IMR-90 (cell line): Measurements from ENCODE around the gene SLC66A3. TPM values are rescaled to one million over a fixed set of nuclear protein-coding genes. Genes with fewer than 3 reads are reported as not detected.

ENCODE experiments used
- ATAC-seq: fragments of 200-7000 bp; cut with Tn5 transposase; 2 replicates; pipeline ENCODE4 v1.9.1; 2020; ENCODE audit warnings: low read depth, mild to moderate bottlenecking, moderate library complexity
- BruUV-seq: library from RNA; stranded (reverse); fragments of 400-500 nt; replicated peaks from 2 replicates; lab custom pipeline; 2021; lab: Mats Ljungman, UMichigan
- CTCF ChIA-PET: fragments of 300-600 bp; formaldehyde crosslinking; extraction: SDS; loops from one replicate; lab custom pipeline; 2021; ENCODE audit warnings: antibody characterized with exemption; lab: Yijun Ruan, JAX
- POLR2A ChIA-PET: fragments of 300-600 bp; sonication (Branson Sonifier 250); formaldehyde crosslinking; loops from one replicate; lab custom pipeline; 2022; ENCODE audit warnings: antibody characterized with exemption; ENCODE audit not compliant: unreplicated experiment; lab: Charles Lee
- DNase-seq: peaks from one replicate; pipeline ENCODE4 v3.0.0; 2013
- H2AFZ ChIP-seq: replicated peaks from 2 replicates; pipeline ENCODE3; 2013; ENCODE audit warnings: low read length, mild to moderate bottlenecking; ENCODE audit not compliant: poor library complexity
- H2AK5ac ChIP-seq: 2 replicates; pipeline ENCODE4 v1.6.1; 2013; ENCODE audit warnings: low read depth, low read length, inconsistent platforms
- H2AK9ac ChIP-seq: replicated peaks from 2 replicates; pipeline ENCODE3; 2013; ENCODE audit warnings: mild to moderate bottlenecking, low read depth, low read length, moderate library complexity; ENCODE audit not compliant: poor library complexity
- H2BK120ac ChIP-seq: 2 replicates; pipeline ENCODE4 v1.6.1; 2013; ENCODE audit warnings: low read depth, low read length, inconsistent platforms
- H2BK15ac ChIP-seq: 3 replicates; pipeline ENCODE4 v1.6.1; 2013; ENCODE audit warnings: low read depth, low read length, inconsistent platforms
- H2BK20ac ChIP-seq: 2 replicates; pipeline ENCODE4 v1.6.1; 2013; ENCODE audit warnings: low read depth, mild to moderate bottlenecking, inconsistent platforms, low read length, moderate library complexity
- H2BK5ac ChIP-seq: 2 replicates; pipeline ENCODE4 v1.6.1; 2013; ENCODE audit warnings: mild to moderate bottlenecking, low read depth, low read length, inconsistent platforms; ENCODE audit not compliant: poor library complexity, severe bottlenecking
- H3K14ac ChIP-seq: replicated peaks from 2 replicates; pipeline ENCODE4 v1.6.1; 2013; ENCODE audit warnings: low read depth, low read length, inconsistent platforms
- H3K18ac ChIP-seq: 2 replicates; pipeline ENCODE4 v1.6.1; 2013; ENCODE audit warnings: low read depth, low read length, control low read depth
- H3K23ac ChIP-seq: 2 replicates; pipeline ENCODE4 v1.6.1; 2013; ENCODE audit warnings: low read depth, low read length, inconsistent platforms
- H3K27ac ChIP-seq: 2 replicates; pipeline ENCODE4 v1.5.1; 2013; ENCODE audit warnings: mild to moderate bottlenecking, control low read depth, low read length; ENCODE audit not compliant: insufficient read depth
- H3K27me3 ChIP-seq: 2 replicates; pipeline ENCODE4 v1.6.1; 2013; ENCODE audit warnings: low read length; ENCODE audit not compliant: control insufficient read depth, insufficient read depth
- H3K36me3 ChIP-seq: 2 replicates; pipeline ENCODE4 v1.6.1; 2013; ENCODE audit warnings: low read length, mixed read lengths; ENCODE audit not compliant: control insufficient read depth, insufficient read depth
- H3K4ac ChIP-seq: 2 replicates; pipeline ENCODE4 v1.6.1; 2013; ENCODE audit warnings: low read depth, low read length, inconsistent platforms
- H3K4me1 ChIP-seq: 2 replicates; pipeline ENCODE4 v1.6.1; 2013; ENCODE audit warnings: low read length, mixed read lengths; ENCODE audit not compliant: control insufficient read depth, insufficient read depth
- H3K4me2 ChIP-seq: 2 replicates; pipeline ENCODE4 v1.6.1; 2013; ENCODE audit warnings: low read depth, mild to moderate bottlenecking, control low read depth, low read length, moderate library complexity
- H3K4me3 ChIP-seq: 2 replicates; pipeline ENCODE4 v1.5.1; 2013; ENCODE audit warnings: low read depth, mild to moderate bottlenecking, control low read depth, low read length, moderate library complexity; ENCODE audit not compliant: insufficient read depth
- H3K56ac ChIP-seq: 2 replicates; pipeline ENCODE4 v1.6.1; 2013; ENCODE audit warnings: low read length, inconsistent platforms; ENCODE audit not compliant: insufficient read depth; ENCODE audit errors: extremely low read depth
- H3K79me1 ChIP-seq, 2 experiments: 2 replicates each; pipeline ENCODE4 v1.6.1; 2013; ENCODE audit warnings: low read length in 2 of 2, inconsistent platforms in 1 of 2, low read depth in 1 of 2
- H3K9ac ChIP-seq: 2 replicates; pipeline ENCODE4 v1.6.1; 2013; ENCODE audit warnings: low read depth, low read length, control low read depth
- H3K9me1 ChIP-seq: 2 replicates; pipeline ENCODE4 v1.6.1; 2013; ENCODE audit warnings: low read length, inconsistent platforms; ENCODE audit not compliant: insufficient read depth
- H3K9me3 ChIP-seq: 2 replicates; pipeline ENCODE4 v1.6.1; 2013; ENCODE audit warnings: low read length; ENCODE audit not compliant: control insufficient read depth, insufficient read depth
- H4K20me1 ChIP-seq: 2 replicates; pipeline ENCODE4 v1.6.1; 2013; ENCODE audit warnings: low read length, inconsistent platforms; ENCODE audit not compliant: insufficient read depth
- H4K5ac ChIP-seq: 2 replicates; pipeline ENCODE4 v1.6.1; 2013; ENCODE audit warnings: mild to moderate bottlenecking, low read depth, low read length, control low read depth
- H4K8ac ChIP-seq, 2 experiments: 2 replicates each; pipeline ENCODE4 v1.6.1; 2013; ENCODE audit warnings: low read depth in 2 of 2, low read length in 2 of 2, control low read depth in 1 of 2, inconsistent platforms in 1 of 2
- H4K91ac ChIP-seq: 2 replicates; pipeline ENCODE4 v1.6.1; 2013; ENCODE audit warnings: low read depth, low read length, inconsistent platforms; ENCODE audit not compliant: insufficient read depth
- MAZ ChIP-seq: IDR thresholded peaks from 2 replicates; pipeline ENCODE4 v1.6.1; 2012; ENCODE audit warnings: low read depth, mild to moderate bottlenecking, low read length, improper control_type of control experiment, moderate library complexity, borderline replicate concordance
- POLR2A ChIP-seq: IDR thresholded peaks from 2 replicates; pipeline ENCODE4 v1.6.1; 2012; ENCODE audit warnings: mild to moderate bottlenecking, low read depth, low read length
- RAD21 ChIP-seq: IDR thresholded peaks from 2 replicates; pipeline ENCODE4 v1.6.1; 2012; ENCODE audit warnings: low read length, improper control_type of control experiment
- RCOR1 ChIP-seq: IDR thresholded peaks from 2 replicates; pipeline ENCODE4 v1.6.1; 2012; ENCODE audit warnings: mild to moderate bottlenecking, low read length, improper control_type of control experiment; ENCODE audit not compliant: insufficient replicate concordance
- RFX5 ChIP-seq: IDR thresholded peaks from 2 replicates; pipeline ENCODE4 v1.8.0; 2012; ENCODE audit warnings: low read depth, mild to moderate bottlenecking, low read length, moderate library complexity
- whole genome bisulfite sequencing, 2 experiments: methylation state at CpG; one replicate each; pipeline versions ENCODE4 v1.1.5 to v1.1.7; 2013; ENCODE audit warnings: missing lambda C conversion rate in 2 of 2; ENCODE audit not compliant: insufficient read length in 1 of 2; ENCODE audit errors: extremely low coverage in 2 of 2; 5-methylcytosine and 5-hydroxymethylcytosine counted together
- dilution Hi-C: fragments of 300-500 bp; cut with HindIII; formaldehyde crosslinking; loops from one replicate; pipeline ENCODE4 v1.14.3; 2018; ENCODE audit warnings: low sequenced_read_pairs; ENCODE audit not compliant: unreplicated experiment
- in situ Hi-C: fragments of 300-500 bp; cut with MboI; formaldehyde crosslinking; loops from 3 replicates; pipeline ENCODE4 v1.14.3; 2019; ENCODE audit warnings: low sequenced_read_pairs, inconsistent platforms, mixed read lengths
- intact Hi-C: fragments of 100-400 bp; cut with micrococcal nuclease; formaldehyde crosslinking; loops from 2 replicates; pipeline ENCODE4 v1.10.0; 2022
- polyA plus RNA-seq, 3 experiments: library from polyadenylated mRNA; depleted of rRNA; stranded (reverse); fragments of >200 nt; gene quantifications; 2 replicates each; pipeline ENCODE4 v1.2.3, GENCODE V29; 2012; ENCODE audit warnings: low replicate concordance in 1 of 3
- total RNA-seq: library from RNA; depleted of rRNA; stranded (reverse); fragments of >200 nt; gene quantifications from 2 replicates; pipeline ENCODE4 v1.2.3, GENCODE V29; 2012
- TF ChIP-seq, protein P1 (sequence below): conservative IDR thresholded peaks from 2 replicates; pipeline ENCODE4 v1.5.1; 2012; ENCODE audit warnings: mild to moderate bottlenecking, low read depth, low read length, improper control_type of control experiment

The SLC66A3 gene
- total and polyA plus RNA-seq, 2 of the 4 experiments (the other 2 are of a cell fraction), result 18.1 to 25.2 TPM

- Histone ChIP-seq H3K18ac (no peak overlapping the region), H2BK15ac (no peak overlapping the region), H3K23ac (no peak overlapping the region), H3K9me3 (peaks cover 9% of the 10 kb centered on the region), H3K27ac (no peak overlapping the region), H4K20me1 (no peaks in the 10 kb centered on the region), H3K4ac (no peak overlapping the region), H3K27me3 (peaks cover 16% of the 10 kb centered on the region), H3K79me1 (no peaks in the 10 kb centered on the region), H2AK5ac (no peak overlapping the region), H2BK20ac (no peak overlapping the region), H2BK5ac (no peak overlapping the region), H3K9me1 (no peaks in the 10 kb centered on the region; the same call in 1 of the 2 replicates), H3K9ac (no peak overlapping the region), H2AFZ (no peak overlapping the region), H3K4me1 (no peaks in the 10 kb centered on the region; the same call in 1 of the 2 replicates), H3K36me3 (no peaks in the 10 kb centered on the region), H3K14ac (no peak overlapping the region), H3K56ac (no peak overlapping the region), H4K8ac (no peak overlapping the region), H3K4me3 (no peak overlapping the region), H2AK9ac (no peak overlapping the region), H4K91ac (no peak overlapping the region), H2BK120ac (no peak overlapping the region), H3K4me2 (no peak overlapping the region), H4K5ac (no peak overlapping the region)
- ATAC-seq, result no peak
- ChIA-PET CTCF (interaction anchor here (0.7 to 1.8 kb wide), 2 partner anchors 10 kb away, joined by 3 to 8 read pairs; a partner anchor contains a TSS), POLR2A (no interaction called here)
- in situ Hi-C loops, result loop anchor here (25.0 kb wide), 1 partner anchor 619 kb away; no protein-coding TSS in a partner anchor
- dilution Hi-C loops, result no loop called here
- no TSS peak for BruUV-seq
- TF ChIP-seq, protein P1, sequence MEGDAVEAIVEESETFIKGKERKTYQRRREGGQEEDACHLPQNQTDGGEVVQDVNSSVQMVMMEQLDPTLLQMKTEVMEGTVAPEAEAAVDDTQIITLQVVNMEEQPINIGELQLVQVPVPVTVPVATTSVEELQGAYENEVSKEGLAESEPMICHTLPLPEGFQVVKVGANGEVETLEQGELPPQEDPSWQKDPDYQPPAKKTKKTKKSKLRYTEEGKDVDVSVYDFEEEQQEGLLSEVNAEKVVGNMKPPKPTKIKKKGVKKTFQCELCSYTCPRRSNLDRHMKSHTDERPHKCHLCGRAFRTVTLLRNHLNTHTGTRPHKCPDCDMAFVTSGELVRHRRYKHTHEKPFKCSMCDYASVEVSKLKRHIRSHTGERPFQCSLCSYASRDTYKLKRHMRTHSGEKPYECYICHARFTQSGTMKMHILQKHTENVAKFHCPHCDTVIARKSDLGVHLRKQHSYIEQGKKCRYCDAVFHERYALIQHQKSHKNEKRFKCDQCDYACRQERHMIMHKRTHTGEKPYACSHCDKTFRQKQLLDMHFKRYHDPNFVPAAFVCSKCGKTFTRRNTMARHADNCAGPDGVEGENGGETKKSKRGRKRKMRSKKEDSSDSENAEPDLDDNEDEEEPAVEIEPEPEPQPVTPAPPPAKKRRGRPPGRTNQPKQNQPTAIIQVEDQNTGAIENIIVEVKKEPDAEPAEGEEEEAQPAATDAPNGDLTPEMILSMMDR, result no peak
- TF ChIP-seq RAD21 (no peak), MAZ (no peak), RFX5 (no peak), RCOR1 (no peak), POLR2A (no peak)
- no CpG with 5 or more reads among the region's 6 CpGs for WGBS, 2 experiments
- intact Hi-C loops, result no loop called here
- DNase-seq, result no peak
These were observed 12.3 kb upstream of the SLC66A3 start for GRCh38 chr2:11142987-11143386.
